ENCODE measurements around the gene C1QTNF8.

The C1QTNF8 gene

GRCh38 chr16:1096169-1097082 lies at the start of gene C1QTNF8:
Gene C1QTNF8, minus strand, starts transcription at chr16:1096244. Its CDS starts 1,322 bp downstream, at chr16:1094922.
- DNase-seq: no peak

- DNase-seq: no peak
Measured at GRCh38 chr16:1145383-1146100, 49.5 kb upstream of the C1QTNF8 start.

- no peak for DNase-seq
Measured at GRCh38 chr16:1144476-1145382, 48.7 kb upstream of the C1QTNF8 start.

DNA sequence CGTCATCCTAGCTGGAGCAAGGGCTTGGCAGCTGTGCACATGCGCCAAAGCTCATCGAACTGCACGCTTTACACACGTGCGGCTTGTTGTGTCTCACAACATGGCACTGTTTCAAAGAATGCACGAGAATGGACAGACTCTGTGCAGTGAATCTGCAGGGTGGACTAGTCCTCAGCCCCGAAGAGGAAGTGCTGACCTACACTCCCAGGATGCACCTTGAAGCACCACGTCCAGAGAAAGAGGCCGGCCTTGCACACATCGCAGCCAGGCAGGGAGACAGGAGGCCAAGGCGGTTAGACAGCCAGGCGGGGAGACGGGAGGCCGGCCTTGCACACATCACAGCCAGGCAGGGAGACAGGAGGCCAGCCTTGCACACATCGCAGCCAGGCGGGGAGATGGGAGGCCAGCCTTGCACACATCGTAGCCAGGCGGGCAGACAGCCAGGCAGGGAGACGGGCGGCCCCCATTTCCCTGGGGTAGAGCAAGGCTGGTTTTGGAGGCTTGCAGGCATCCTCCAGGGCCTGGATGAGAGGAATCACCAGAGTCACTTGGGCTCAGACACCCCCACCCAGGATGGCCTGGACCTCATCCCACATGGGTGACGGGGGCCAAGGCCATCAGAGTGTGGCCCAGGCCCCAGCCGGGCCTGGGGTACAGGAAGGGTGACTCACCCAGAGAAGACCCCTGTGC lies 47.9 kb upstream of the C1QTNF8 start:
- DNase-seq: no peak

GRCh38 chr16:1142911-1143310 lies 46.9 kb upstream of the C1QTNF8 start:
- no peak for DNase-seq

- DNase-seq: no peak
Measured at GRCh38 chr16:1141716-1142115, 45.7 kb upstream of the C1QTNF8 start.

- DNase-seq: no peak
Measured at GRCh38 chr16:1141191-1141590, 45.1 kb upstream of the C1QTNF8 start.

DNA sequence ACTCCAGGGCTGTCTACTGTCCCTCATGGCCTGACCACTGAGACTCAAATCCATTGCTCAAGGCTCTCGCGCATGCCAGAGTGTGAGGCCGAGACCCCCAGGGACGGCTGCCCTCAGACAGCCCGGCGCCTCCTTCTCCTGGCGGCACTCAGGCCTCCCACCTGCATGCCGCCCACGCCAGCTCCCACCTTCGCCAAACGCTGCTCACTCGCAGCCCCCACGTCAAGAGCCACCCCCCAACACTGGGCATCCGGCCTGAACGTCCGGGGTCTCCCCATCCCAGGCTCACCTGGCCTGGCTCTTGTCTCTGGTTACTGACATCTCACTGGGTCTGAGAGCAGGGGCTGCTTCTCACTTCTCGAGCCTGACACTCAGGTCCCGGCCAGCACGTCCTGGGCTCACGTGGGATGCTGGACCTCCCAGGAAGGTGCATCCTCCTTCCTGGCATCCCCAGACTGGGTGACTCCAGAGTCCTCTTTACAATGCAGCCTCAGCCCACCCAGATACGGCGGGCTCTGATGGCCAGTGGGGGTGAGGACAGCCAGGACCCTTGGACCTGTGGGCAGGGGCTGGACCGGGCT lies 44.6 kb upstream of the C1QTNF8 start:
- DNase-seq: no peak

- DNase-seq: no peak
Measured at GRCh38 chr16:1137604-1138003, 41.6 kb upstream of the C1QTNF8 start.

GRCh38 chr16:1135459-1135825 lies 39.4 kb upstream of the C1QTNF8 start:
- no peak for DNase-seq

- DNase-seq: no peak
Measured at GRCh38 chr16:1134776-1135458, 38.9 kb upstream of the C1QTNF8 start.

GRCh38 chr16:1133810-1134520 lies 37.9 kb upstream of the C1QTNF8 start:
- DNase-seq: no peak

GRCh38 chr16:1133271-1133670 lies 37.2 kb upstream of the C1QTNF8 start:
- DNase-seq: no peak

DNA sequence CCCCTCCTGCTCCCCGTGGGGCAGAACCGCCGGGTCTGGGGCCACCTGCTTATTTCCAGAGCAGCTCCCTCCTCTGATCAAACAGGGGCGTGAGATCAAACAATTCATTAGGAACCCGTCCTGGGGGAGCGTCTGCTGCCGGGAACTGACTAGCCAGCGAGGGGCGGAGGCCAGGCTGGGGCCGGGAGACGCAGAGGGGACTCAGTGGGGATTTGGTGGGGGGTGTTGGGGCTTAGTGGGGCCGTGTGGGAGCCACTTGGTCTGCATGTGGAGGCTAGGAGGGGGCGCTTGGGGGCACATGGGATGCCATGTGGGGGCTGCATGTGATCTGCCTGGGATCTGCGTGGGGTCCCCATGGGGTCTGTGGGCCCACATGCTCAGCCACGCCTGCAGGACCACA lies 36.4 kb upstream of the C1QTNF8 start:
- no peak for DNase-seq

- no peak for DNase-seq
Measured at GRCh38 chr16:1131378-1131994, 35.4 kb upstream of the C1QTNF8 start.

GRCh38 chr16:1130382-1130781 lies 34.3 kb upstream of the C1QTNF8 start:
- DNase-seq: no peak

GRCh38 chr16:1129106-1129960 lies 33.3 kb upstream of the C1QTNF8 start:
- no peak for DNase-seq

- no peak for DNase-seq
Measured at GRCh38 chr16:1127971-1128715, 32.1 kb upstream of the C1QTNF8 start.

DNA sequence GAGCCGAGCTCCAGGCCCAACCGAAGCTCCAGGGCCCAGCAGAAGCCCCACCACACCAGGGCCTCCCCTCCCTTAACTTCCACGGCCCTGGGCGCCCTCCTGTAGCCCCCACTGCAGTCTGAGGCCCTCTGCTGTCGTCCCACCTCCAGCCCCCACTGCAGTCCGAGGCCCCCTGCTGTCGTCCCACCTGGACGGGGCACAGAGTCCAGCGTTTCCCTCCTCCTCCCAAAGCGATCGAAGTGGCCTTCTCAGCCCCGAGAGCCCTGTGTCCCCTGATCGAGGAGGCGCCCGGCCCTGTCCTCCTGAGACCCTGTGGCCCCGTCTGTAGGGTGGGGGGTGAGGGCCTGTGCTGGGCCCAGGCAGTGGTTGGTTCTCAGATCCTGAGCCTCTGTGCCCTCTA lies 31.1 kb upstream of the C1QTNF8 start:
- no peak for DNase-seq

Measured in midbrain (tissue), 1 donor.